Transverse colon (tissue), 4 donors: ENCODE measurements around the gene GTF2F2. TPM values are rescaled to one million over a fixed set of nuclear protein-coding genes. Genes with fewer than 3 reads are reported as not detected.

Experiments
- DNase-seq: peaks from one replicate; pipeline ENCODE4 v3.0.0-alpha.2; 2019
- H3K27ac ChIP-seq, 4 donors: fragments of 200-600 bp; sonication (generic); 2 replicates each; pipeline ENCODE4 v1.5.1; 2016 to 2018; ENCODE audit warnings: inconsistent platforms in 4 of 4
- H3K27me3 ChIP-seq: fragments of 200-600 bp; sonication (generic); 2 replicates; pipeline ENCODE4 v1.5.1; 2017; ENCODE audit warnings: inconsistent platforms
- H3K36me3 ChIP-seq, 4 donors: fragments of 200-600 bp; sonication (generic); 2 replicates each; pipeline ENCODE4 v1.5.1; 2017 to 2019; ENCODE audit warnings: inconsistent platforms in 4 of 4
- H3K4me1 ChIP-seq, 4 donors: fragments of 200-600 bp; sonication (generic); 2 replicates each; pipeline ENCODE4 v1.5.1; 2017 to 2020; ENCODE audit warnings: inconsistent platforms in 4 of 4
- H3K4me3 ChIP-seq, 4 donors: fragments of 200-600 bp; sonication (generic); 1 replicate in 1 of 4; 2 replicates in 3 of 4; pipeline versions ENCODE4 v1.5.1 to v1.6.1; 2017 to 2019; ENCODE audit warnings: inconsistent platforms in 4 of 4
- H3K9me3 ChIP-seq, 2 donors: fragments of 200-600 bp; sonication (generic); 2 replicates each; pipeline ENCODE4 v1.5.1; 2017 to 2019; ENCODE audit warnings: inconsistent platforms in 2 of 2
- CTCF ChIP-seq, 5 experiments: fragments of 200-600 bp in 3 of 5; fragments of 450-650 bp in 2 of 5; sonication (generic) in 3 of 5; IDR thresholded peaks; 1 replicate in 2 of 5; 2 replicates in 3 of 5; pipeline ENCODE4 v1.5.1; 2016 to 2017; ENCODE audit warnings: antibody characterized with exemption in 5 of 5, inconsistent platforms in 3 of 5, mild to moderate bottlenecking in 2 of 5, moderate library complexity in 1 of 5
- EP300 ChIP-seq: sonication (generic); formaldehyde crosslinking; IDR thresholded peaks from one replicate; pipeline ENCODE4 v1.6.1; 2017; ENCODE audit warnings: antibody characterized with exemption, low read depth
- POLR2A ChIP-seq: fragments of 450-650 bp; IDR thresholded peaks from one replicate; pipeline ENCODE4 v1.6.1; 2016; ENCODE audit warnings: antibody characterized with exemption, mild to moderate bottlenecking, moderate library complexity
- POLR2AphosphoS5 ChIP-seq, 3 donors: sonication (generic); formaldehyde crosslinking; IDR thresholded peaks; one replicate each; pipeline ENCODE4 v1.6.1; 2016; ENCODE audit warnings: antibody characterized with exemption in 3 of 3
- WGBS, 2 donors: methylation state at CpG; one replicate each; pipeline ENCODE4 v1.1.5; 2018; ENCODE audit warnings: low coverage in 1 of 2; 5-methylcytosine and 5-hydroxymethylcytosine counted together
- in situ Hi-C, 4 donors: fragments of 200-750 bp; cut with MboI; loops; one replicate each; pipeline versions ENCODE4 v1.15.0 to v1.15.1; 2017; ENCODE audit warnings: low sequenced_read_pairs in 3 of 4, low pct_ligation_motif_present in 1 of 4, low pct_unique_long_range_greater_than_20kb in 1 of 4
- intact Hi-C: fragments of 100-400 bp; cut with DNase I; formaldehyde crosslinking; loops from one replicate; pipeline ENCODE4 v1.15.1; 2023; ENCODE audit warnings: low total_unique reads
- total RNA-seq, 4 donors: library from RNA; depleted of rRNA; stranded (reverse); fragments of >200 nt; gene quantifications; one replicate each; pipeline ENCODE4 v1.1.0, GENCODE V29; 2016

GTF2F2 gene
- total RNA-seq, 4 donors from 2014 or later: 6.8 to 23.8 (median 13.5) TPM

GRCh38 chr13:45303026-45303425 lies 182.7 kb downstream of the GTF2F2 start:
- no peak for DNase-seq
- no peak overlapping the region for H3K27ac ChIP-seq
- in situ Hi-C loops: loop anchor here in 3 of 4 donors (10.0 to 25.0 kb wide), 2 partner anchors 258 to 816 kb away; no protein-coding TSS in a partner anchor
- 80 to 85% methylated on average over 2 of the region's 2 CpGs for WGBS, 2 donors
- no peaks in the 10 kb centered on the region for H3K4me1 ChIP-seq
- H3K27me3 ChIP-seq: peaks cover 16% of the 10 kb centered on the region
- intact Hi-C loops: no loop called here
- TF ChIP-seq CTCF (IDR thresholded peaks at IDR 0.05) (no peak), POLR2AphosphoS5 (IDR thresholded peaks at IDR 0.05) (no peak), EP300 (no peak), POLR2A (no peak)
- no peak overlapping the region for H3K4me3 ChIP-seq
- H3K36me3 ChIP-seq: no peaks in the 10 kb centered on the region
- no peaks in the 10 kb centered on the region for H3K9me3 ChIP-seq

- in situ Hi-C loops: loop anchor here in 3 of 4 donors (10.0 to 25.0 kb wide), 2 partner anchors 259 to 817 kb away; no protein-coding TSS in a partner anchor
- peaks cover 16% of the 10 kb centered on the region for H3K27me3 ChIP-seq
- H3K27ac ChIP-seq: no peak overlapping the region
- no peak overlapping the region for H3K4me3 ChIP-seq
- H3K4me1 ChIP-seq: no peaks in the 10 kb centered on the region
- no peaks in the 10 kb centered on the region for H3K36me3 ChIP-seq
- TF ChIP-seq POLR2AphosphoS5 (IDR thresholded peaks at IDR 0.05) (no peak), CTCF (IDR thresholded peaks at IDR 0.05) (no peak), EP300 (no peak), POLR2A (no peak)
- WGBS, 2 donors: 96% methylated on average over 5 of the region's 5 CpGs; no CpG with 5 or more reads in 1 of the 2 donors
- DNase-seq: no peak
- no peaks in the 10 kb centered on the region for H3K9me3 ChIP-seq
- intact Hi-C loops: no loop called here
These were observed 183.6 kb downstream of the GTF2F2 start for GRCh38 chr13:45303866-45304265.

GRCh38 chr13:45305079-45305478 lies 184.8 kb downstream of the GTF2F2 start:
- Histone ChIP-seq H3K4me1 (peaks cover 0 to 4% (median 0%) of the 10 kb centered on the region in 4 donors), H3K27ac (peak overlapping the region; percentile 13 to 66 (median 49)), H3K36me3 (no peaks in the 10 kb centered on the region), H3K4me3 (no peak overlapping the region), H3K9me3 (no peaks in the 10 kb centered on the region), H3K27me3 (peaks cover 16% of the 10 kb centered on the region)
- DNase-seq: no peak
- intact Hi-C loops: no loop called here
- TF ChIP-seq POLR2A (no peak), POLR2AphosphoS5 (IDR thresholded peaks at IDR 0.05) (peak in 2 of 3 donors; percentile 69 to 73)
- WGBS, 2 donors: 62 to 67% methylated on average over 5 of the region's 5 CpGs
- in situ Hi-C loops: loop anchor here (5.0 to 25.0 kb wide), 3 partner anchors 258 to 818 kb away; no protein-coding TSS in a partner anchor

- Histone ChIP-seq H3K4me3 (no peak overlapping the region), H3K36me3 (no peaks in the 10 kb centered on the region), H3K4me1 (peaks cover 5 to 12% (median 10%) of the 10 kb centered on the region in 4 donors), H3K9me3 (no peaks in the 10 kb centered on the region), H3K27me3 (peaks cover under 1% of the 10 kb centered on the region), H3K27ac (no peak overlapping the region)
- no peak for DNase-seq
- in situ Hi-C loops (loop anchor here (5.0 to 25.0 kb wide), 3 partner anchors 260 to 820 kb away; no protein-coding TSS in a partner anchor), intact Hi-C loops (no loop called here)
- TF ChIP-seq POLR2A (no peak), CTCF (IDR thresholded peaks at IDR 0.05) (no peak), POLR2AphosphoS5 (IDR thresholded peaks at IDR 0.05) (no peak), EP300 (no peak)
These were observed 186.7 kb downstream of the GTF2F2 start for GRCh38 chr13:45306966-45307365.
